RPMI8226 (cell line): ENCODE measurements around the gene SGCA.

Source experiments
- DNase-seq: peaks from one replicate; pipeline ENCODE4 v3.0.0-alpha.2; 2015

SGCA gene

DNA sequence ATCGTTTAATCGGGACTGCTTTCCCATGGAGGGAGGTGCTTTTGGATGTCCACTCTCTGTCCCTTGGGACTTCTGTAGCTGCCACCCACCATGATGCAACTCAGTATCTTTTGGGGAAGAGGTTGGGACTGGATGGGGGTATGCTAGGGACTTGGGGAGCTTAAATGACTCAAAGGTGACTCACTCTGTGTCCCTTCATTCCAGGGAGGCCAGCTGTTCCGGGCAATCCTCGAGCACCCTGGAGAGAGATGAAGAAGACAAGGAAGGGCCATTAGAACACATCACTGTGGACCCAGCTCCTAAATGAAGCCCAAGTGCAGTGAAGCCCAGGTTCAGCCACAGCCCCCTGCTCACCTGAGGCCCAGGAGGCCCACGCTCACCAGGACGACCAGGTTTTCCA lies 31.0 kb downstream of the SGCA start:
- no peak for DNase-seq

DNA sequence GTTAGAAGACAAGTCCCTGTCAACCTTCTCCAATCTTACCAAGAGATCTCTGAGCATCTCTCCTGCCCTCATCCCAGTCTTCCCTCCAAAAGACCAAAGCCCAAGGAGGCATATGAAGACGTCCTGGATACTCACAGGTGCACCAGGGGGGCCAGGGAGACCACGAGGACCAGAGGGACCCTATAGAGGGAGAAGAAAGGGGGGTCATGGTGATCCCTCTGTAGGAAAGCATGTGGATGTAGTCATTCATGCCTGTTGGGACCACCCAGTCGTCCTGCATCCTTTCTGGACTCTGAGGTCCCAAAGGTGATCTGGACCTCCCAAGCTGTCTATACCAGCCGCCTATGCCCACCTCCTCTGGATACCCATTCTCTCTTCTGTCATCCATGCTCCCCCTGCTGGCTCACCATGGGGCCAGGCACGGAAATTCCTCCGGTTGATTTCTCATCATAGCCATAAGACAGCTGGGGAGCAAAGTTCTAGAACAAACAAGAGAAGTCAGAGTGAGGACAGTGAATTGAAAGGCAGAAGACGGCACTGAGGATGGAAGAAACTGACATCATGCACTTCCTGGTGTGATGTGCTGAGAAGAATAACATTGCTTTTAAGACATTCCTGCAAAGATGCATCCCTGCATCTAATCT lies 32.3 kb downstream of the SGCA start:
- DNase-seq: peak; percentile 79

DNA sequence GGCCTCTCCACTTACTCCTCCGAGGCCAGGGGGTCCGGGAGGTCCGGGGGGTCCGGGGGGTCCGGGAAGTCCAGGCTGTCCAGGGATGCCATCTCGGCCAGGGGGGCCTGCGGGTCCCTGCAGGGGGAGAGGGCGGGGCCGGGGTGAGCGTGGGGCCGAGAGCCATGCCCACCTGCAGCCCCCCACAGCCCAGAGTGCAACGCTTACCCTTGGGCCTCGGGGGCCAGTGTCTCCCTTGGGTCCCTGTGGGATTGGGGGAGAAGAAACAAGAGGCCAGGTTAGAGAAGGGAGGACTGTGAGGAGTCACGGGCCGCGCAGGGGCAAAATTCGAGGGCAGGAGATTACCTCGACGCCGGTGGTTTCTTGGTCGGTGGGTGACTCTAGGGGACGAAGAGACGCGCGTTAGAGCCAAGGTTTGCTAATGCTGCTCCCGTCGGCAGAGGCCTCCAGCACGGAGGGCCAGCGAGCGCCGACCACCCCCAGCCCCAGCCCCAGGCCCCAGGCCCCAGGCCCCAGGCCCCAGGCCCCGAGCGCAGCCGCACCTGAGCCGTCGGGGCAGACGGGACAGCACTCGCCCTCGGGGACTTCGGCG lies 33.5 kb downstream of the SGCA start:
- DNase-seq: no peak

DNA sequence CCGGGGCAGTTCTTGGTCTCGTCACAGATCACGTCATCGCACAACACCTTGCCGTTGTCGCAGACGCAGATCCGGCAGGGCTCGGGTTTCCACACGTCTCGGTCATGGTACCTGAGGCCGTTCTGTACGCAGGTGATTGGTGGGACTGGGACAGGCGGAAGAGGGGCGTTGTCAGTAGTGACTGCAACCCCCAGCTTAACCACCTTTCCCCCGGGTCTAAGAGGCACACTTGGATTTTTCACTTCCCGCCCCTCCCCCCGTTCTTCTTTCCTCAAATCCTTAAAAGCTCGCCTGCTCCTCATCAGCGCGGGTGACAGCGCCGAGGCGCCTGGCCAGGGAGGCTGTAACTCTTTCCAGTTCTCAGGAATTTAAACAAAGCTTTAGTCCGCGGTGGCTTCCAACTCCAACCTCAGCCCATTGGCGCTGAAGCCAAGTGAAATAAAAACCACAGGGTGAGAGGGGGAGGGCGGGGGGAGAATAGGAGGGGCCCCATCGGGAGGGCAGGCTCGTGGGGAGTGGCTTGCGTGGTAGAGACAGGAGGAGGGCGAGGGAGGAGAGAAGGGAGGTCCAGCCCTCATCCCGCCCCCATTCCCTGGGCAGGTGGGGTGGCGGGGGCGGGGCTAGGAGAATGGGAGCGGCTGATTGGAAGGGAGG lies 34.1 kb downstream of the SGCA start:
- DNase-seq: peak; percentile 85

DNA sequence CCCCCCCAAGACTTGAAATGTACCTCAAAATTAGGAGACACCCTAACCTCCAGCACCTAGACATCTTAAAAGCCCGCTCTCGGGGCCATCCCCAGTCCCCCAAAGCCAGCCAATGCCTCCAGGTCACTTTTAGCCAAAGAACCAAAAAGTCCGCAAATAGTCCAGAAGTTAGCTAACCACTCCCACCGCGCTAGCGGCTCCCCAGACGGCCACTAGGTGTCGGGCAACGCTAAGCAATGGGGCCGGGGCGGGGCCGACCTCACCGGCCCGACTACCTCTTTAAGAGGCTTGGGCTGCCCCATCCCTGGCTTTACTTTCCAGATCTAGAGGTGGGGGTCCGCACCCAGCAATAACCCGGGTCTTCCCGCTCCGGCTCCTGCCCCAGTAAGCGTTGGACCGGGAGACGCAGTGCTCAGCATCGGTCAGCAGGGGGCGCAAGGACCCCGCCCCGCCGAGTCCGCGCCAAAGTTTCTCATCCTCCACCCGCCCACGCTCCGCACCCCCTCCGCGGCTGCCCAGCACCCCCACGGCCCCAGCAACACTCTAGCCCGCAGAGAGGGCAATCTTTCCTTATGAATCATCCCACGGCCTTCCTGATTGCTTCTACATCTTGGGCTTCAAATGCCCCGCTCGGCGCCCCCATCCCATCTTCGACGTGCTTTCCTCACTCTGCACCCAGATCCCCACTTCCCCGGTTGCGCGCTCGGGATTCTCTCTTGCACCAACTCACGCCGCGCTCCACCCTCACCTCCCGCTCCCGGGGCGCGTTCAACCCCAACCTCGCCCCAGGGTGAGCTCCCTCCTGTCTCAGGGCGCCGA lies 34.9 kb downstream of the SGCA start:
- peak; percentile 88 for DNase-seq

DNA sequence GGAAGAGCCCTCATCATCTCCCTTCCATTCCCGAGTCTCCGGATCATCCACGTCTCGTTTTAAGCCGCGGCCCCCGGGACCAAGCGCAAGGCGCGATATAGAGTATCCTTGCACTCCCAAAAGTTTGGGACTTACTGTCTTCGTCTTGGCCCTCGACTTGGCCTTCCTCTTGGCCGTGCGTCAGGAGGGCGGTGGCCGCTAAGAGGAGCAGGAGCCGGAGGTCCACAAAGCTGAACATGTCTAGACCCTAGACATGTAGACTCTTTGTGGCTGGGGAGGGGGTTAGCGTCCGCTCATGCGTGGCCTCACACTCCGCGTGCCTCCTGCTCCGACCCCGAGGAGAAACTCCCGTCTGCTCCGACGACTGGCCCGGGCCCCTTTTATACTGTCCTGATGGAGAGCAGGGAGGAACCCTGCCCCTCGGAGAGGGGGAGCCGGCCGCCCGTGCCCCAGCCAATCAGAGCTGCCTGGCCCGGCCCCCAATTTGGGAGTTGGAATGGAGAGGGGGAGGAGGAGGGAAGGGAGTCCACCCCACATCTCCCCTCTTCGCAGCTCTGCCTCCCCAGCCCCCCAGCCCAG lies 35.6 kb downstream of the SGCA start, which contains the start of gene COL1A1:
Gene COL1A1 (minus strand): TSS at position 356 of the 579 bp plus-strand sequence. CDS start 118 bp downstream, at position 238.
- DNase-seq: no peak

DNA sequence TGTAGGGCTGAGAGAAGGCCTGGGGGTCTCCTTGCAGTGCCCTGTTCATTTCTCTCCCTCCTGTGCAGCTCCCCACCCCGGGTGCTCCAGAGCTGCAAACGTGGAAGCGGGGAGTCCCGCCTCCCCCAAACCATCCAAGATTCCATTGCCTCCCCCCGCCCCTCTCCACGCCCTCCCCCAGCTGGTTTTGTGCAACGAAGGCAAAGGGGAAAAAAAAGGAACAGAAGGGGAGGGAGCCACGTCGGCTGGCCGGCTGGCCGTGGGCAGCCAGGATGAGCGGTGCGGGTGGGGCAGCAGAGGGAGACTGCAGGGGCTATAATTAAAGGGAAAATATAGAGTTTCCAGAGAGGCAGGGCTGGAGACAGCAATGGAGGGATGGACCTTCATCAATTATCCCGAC lies 37.3 kb downstream of the SGCA start:
- DNase-seq: no peak

DNA sequence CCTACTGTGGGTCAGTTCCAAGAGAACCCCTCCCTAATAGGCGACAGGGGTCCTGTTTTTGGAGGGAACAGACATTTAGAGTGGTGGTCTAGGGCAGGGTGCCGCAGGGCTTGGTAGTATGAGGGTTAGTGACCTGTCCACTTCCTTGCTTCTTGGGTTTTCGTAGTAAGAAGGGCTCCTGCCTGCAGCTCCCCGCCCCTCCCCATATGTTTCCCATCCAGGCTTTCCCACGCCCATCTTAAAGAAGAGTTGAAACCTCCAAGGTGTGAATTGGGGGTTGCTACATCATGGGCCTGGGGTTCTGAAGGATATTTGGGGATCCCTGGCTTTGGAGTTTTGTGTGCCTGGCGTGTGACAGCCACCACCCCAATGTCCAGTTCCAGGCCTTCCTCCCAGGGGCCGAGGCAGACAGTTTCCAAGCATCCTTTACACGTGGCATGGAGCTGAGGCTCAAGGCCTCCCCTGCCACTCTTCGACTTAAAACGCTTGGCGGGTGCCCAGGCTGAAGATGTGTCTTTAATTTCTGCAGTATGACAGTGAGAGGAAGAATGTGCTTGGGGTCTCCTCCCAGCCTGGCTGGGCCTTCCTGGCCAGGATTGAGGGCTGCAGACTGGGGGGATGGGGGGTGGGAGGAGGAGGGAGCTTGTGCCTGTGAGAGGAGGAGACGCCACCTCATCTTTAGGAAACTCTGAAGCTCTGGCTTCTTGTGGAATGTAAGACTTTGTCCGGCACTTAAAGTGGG lies 38.0 kb downstream of the SGCA start:
- no peak for DNase-seq

DNA sequence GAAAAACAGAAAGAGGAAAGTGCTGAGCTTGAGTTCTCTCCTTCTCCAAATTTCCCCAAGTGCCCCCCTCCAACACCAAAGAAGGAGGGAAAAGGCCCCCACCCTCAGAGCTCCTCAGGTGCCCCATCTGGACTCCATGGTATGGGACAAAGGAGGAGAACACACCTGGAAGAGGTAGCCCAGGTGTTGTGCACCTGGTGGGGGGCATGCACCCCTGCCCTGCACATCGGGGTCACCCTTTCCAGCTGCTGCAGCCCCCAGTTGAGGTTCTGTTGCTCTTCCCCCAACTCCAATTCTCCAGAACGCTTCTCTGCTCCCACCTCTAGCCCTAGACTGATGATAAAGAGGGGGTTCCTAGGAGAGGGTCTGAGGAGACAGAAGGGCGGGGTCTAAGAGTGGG lies 38.6 kb downstream of the SGCA start:
- no peak for DNase-seq

DNA sequence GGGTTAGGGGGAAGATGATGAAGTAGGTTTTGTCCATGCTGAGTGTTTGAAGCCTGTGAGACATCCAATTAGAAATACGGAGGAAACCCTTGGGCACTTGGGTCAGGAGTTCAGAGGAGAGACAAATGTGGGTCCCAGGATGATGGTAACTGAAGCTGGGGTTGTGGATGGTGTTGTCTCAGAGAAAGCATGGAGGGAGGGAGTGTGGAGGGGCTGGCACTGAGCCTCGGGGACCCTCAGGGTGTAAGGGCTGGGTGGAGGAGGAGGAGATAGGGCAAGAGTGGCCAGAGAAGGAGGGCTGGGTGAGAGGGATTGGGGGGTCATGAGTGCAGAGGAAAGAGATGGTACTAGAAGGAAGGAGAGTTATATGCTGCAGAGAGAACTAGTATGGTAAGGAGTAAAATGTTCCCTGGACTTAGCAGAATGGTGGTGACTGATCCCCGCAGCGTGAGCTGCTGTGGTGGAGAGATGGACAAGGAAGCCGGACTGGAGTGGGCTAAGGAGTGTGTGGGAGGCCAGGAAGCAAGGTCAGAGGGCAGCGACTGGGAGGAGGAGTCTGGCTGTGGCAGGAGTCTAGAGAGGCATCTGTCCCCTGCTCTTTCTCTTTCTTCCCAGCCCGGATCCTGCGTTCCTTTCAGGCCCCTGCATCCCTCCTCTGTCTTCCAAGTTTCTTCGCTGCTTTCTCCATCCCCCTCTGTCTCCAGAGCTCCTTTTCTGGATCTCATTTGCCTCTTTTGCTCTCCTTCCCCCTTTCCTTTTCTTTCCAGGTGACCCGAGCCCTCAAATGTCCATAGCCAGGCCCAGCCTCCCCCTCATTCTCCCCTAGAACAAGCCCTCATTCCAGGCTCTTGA lies 39.5 kb downstream of the SGCA start:
- no peak for DNase-seq

DNA sequence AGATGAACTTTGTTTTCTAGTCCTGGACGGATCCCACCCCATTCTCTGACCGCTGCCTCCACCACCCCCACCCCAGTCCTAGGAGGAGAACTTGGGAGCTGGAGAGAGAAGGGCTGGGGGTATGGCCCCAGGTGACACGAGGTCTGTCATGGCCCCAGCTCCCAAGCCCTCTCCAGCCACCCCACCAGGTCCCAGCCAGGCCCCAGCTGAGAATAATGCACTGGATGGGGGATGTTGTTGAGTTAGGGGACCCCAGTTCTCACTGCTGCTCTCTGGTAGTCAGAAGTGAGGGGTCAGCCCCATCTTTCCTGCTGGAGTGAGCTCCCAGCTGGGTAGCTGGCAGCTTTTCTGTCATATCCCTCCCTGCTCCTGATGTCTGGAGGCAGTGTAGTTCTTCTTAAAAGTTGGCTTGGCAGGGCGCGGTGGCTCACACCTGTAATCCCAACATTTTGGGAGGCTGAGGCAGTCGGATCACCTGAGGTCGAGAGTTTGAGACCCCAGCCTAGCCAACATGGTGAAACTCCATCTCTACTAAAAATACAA lies 40.2 kb downstream of the SGCA start:
- no peak for DNase-seq

DNA sequence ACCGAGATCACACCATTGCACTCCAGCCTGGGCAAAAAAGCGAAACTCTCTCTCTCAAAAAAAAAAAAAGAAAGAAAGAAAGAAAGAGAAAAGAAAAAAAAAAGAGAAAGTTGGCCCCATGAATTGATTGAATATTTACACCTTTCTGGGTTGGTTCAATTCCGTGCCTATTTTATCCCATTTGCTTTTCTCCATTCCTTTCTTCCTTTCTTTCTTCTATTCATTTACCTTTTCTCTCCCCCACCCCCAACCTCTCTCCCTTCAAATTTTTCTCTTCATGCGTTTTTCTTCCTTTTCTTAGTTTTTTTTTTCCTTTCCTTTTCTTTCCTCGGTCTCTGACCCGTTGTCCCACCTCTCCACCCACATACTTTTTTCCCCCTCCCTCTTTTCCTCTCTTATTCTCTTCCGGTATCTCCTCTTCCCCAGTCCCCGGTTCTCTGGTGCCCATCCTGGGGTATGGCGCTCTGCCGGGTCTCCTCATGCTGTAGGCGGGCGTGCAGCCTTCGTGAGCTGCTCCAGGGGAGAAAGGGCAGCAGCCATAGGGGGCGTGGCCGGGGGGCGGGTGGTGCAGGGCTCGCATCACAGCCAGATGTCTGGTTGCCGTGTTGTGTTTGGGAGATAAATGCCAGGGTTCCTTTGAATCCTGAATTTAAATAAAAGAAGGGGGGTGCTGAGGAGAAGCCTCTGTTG lies 40.9 kb downstream of the SGCA start:
- DNase-seq: no peak

DNA sequence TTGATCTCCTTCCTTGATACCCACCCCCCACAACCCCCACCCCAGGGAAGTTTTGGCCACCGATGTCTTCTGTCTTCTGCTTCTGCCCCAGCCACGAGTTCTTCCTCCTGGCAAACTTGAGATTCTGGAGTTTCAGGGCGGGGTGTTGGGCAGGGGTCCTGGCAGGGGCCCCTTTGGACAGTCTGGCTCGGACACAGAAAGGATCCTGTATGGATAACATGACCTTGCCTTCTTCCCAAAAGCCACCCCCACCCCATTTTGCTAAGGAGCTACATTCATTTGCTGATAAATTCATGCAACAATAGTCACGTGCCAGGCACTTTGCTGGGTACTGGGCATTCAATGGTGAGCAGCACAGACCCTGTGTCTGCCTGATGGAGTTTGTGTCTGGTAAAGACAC lies 41.5 kb downstream of the SGCA start:
- DNase-seq: no peak

DNA sequence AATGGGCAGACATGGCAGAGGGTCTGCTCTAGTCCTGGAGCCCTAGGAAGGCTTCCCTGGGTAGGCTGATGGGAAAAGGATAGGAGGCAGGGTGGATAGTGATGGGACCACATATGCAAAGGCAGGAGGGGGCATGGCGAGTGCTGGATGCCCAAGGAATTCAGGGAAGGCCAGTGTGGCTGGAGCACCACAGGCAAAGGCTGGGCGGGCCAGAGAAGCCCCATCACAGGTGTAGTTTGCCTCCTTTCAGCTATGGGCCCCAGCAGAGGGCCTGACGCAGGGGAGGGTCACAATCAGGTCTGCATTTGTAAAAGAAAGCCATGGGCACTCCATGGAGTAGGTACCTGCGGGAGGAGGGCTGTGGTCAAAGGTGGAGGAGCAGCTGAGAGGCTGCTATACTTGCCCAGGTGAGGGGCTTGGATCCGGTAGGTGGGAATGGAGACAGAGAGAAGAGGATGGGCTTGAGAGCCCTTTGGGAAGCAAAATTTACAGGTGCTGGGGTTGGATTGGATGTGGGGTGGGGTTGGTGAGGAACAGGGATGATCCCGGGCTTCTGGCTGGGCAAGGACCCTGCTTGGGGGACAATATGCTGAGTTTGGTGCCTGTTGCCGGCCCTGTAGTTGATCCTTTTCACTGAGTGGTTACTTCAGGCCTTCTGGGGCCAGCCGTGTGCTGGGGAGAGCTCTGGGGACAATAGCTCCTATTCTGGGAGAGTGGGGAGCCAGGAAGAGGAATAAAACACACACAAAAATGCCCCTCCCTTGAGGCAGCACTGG lies 42.2 kb downstream of the SGCA start:
- DNase-seq: no peak

DNA sequence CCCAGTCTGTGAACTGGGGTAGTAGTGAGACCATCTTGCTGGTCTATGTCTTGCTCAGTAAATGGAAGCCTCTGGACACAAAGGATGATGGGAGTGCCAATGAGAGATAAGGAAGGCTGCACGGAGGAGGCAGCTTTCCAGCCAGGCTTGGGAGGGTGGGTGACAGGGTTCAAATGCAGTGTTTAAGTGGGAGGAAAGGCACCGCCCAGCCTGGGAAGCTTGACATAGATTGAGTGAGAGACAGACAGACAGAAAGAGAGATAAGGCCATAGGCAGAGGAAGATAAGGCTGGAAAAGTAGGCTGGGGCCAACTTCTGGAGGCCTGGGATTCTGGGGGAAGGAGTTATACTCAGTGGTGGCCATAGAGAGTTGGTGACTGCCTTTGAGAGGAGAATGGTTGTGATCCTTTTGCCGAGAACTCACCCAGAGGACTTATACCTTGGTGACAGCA lies 42.8 kb downstream of the SGCA start:
- DNase-seq: no peak

DNA sequence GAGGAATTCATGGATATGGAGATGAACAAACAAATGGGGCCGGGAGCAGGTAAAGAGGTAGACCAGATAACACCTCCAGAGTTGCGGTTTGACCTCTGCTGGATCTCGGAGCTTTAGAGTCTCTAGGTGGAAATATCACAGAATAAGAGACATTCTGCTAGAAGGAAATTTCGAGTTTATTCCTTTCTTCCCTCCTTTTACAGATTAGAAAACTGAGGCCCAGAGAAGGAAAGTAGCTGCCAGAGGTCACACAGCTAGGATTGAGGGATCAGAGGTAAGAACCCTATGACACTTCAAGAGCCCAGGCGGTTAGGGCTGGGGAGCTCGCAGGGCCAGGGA lies 43.3 kb downstream of the SGCA start:
- DNase-seq: no peak

DNA sequence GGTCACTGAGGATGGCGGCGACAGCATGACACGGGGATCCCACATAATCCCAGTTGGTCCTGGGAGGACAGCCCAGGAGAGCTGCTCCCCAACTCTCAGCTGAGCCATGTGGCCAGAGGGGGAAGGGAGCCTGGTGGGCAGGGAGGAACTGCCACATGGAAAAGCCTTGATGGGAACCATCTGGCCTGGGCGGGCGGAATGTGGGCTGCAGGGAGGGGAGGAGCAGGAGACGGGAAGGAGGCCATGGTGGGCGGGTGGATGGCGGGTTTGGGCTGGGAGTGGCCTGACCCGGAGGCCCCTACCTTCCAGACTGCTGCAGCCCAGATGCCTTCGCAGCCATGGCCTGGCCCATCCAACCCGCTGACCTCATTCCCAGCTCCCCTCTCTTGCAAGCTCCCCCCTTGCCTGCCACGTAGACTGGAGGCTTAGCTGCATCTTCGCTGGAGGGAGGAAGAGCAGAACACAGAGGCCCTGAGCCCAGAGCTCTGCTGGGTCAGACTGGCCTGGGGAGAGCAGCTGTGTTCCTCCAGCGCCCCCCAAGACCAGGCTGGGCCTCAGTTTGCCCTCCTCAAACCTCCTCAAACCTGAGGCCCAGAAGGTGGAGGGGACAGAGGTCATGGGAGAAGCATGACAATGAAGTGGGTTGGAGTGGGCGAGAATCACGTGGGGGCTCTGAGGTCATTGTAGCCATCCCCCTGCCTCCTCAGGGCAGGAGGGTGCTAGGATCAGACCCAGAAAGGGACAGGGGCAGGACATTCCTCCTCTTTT lies 43.9 kb downstream of the SGCA start:
- no peak for DNase-seq

DNA sequence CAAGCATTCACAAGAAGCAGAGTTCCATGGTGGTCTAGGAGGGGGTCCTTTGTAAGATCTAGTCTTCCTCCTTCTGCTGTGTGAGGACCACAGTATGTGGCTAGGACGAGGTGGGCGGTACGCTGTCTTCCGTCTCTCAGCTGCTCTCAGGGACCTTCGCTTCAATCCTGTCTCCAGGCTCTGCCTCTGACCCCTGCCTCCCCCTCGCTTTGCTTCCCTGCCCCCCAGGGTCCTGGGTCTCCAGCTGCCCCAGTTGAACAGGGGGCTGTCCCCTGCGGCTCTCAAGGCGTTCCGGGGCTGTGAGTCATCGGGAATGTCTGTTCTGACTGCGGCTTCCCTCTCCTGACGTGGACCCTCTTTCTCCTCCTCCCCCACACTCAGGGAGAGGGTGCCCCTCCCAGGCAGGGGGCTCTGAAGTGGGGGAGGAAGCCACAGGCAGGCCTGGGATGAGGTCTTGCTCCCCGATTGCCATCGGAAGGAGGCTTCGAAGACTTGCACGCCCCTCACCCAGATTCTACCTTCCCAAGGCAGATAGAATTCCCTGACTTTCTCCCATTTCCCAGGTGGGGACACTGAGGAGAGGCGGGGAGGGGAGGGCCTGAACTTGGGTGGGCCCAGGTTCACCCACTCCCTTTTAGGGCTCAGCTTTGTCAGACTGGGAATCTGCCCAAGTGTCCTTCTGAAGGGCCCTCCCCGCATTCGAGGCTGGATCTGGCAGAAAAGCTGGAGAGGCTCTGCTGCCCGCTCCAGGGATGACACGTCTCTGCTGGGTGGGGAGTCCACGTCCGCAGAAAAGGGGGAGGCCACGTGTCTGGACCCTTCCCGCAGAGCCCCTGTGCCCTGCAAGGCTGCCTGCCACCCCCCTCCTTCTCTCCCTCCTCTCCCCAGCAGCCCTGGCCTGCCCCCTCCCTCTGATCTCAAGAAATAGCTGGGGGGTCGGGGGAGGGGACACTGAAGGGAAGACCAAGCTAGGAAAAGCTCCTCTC lies 44.7 kb downstream of the SGCA start:
- DNase-seq: no peak
